GM18861 (cell line): ENCODE results near the gene SIX1.

Experiments used
- ATAC-seq: cut with Tn5 transposase; IDR thresholded peaks from one replicate; pipeline ENCODE4 v1.9.1; 2021; ENCODE audit not compliant: unreplicated experiment

SIX1 gene

DNA sequence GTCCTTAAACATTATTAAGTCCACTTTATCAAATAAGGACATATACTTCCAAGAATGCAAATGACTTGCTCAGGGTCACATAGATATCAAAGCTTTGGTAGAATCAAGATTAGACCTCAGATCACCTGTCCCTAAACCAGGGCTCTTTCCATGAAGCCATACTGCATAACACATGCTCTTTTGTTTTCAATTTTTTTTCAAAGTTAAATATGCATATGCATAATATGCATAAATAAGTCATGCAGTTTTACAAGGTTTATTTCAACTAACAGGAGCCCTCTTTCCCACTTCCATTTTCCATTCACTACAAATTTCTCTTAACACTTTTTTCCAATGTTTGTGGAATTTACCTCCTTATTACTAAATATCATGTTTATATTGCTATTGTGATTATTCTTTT lies 53.1 kb downstream of the SIX1 start:
- ATAC-seq = no peak

- no peak for ATAC-seq
Observed at GRCh38 chr14:60594062-60594461, 55.2 kb downstream of the SIX1 start.
